HCT116 (cell line): Measurements from ENCODE around the gene GNA12. TPM values are rescaled to one million over a fixed set of nuclear protein-coding genes. Genes with fewer than 3 reads are reported as not detected.

ENCODE experiments used
- ATAC-seq: fragments of 200-7000 bp; cut with Tn5 transposase; 2 replicates; pipeline ENCODE4 v1.9.1; 2020; ENCODE audit warnings: mild to moderate bottlenecking, moderate library complexity
- BruUV-seq: library from RNA; stranded (reverse); fragments of 400-500 nt; replicated peaks from 2 replicates; lab custom pipeline; 2021; lab: Mats Ljungman, UMichigan
- CTCF ChIA-PET: fragments of 300-600 bp; sonication (Branson Sonifier 250); formaldehyde crosslinking; loops from one replicate; lab custom pipeline; 2021; ENCODE audit warnings: antibody characterized with exemption; lab: Charles Lee
- POLR2A ChIA-PET: fragments of 300-600, 350-600 bp; sonication (Branson Sonifier 250); formaldehyde crosslinking; loops from one replicate; lab custom pipeline; 2021; ENCODE audit warnings: antibody characterized with exemption; lab: Charles Lee
- RAD21 ChIA-PET, 2 experiments: fragments of 300-600 bp; sonication (Branson Sonifier 250); formaldehyde crosslinking; loops; one replicate each; lab custom pipeline; 2023; ENCODE audit warnings: low total read pairs in 2 of 2; ENCODE audit not compliant: uncharacterized antibody in 2 of 2, unreplicated experiment in 2 of 2, low non-redundant PET in 1 of 2; lab: Charles Lee
- DNase-seq: peaks from one replicate; pipeline ENCODE4 v3.0.0-alpha.2; 2010; ENCODE audit warnings: low read depth, low spot score
- H2AFZ ChIP-seq: fragments of 200-600 bp; shearing (Covaris generic), sonication (generic); 2 replicates; pipeline ENCODE4 v1.6.1; 2017; ENCODE audit warnings: low read depth, mixed run types, mixed read lengths, antibody characterized with exemption, low read length; ENCODE audit not compliant: poor library complexity, severe bottlenecking
- H3K27ac ChIP-seq: 2 replicates; pipeline ENCODE4 v1.5.1; 2012; ENCODE audit warnings: low read depth, low read length
- H3K27me3 ChIP-seq: fragments of 200-600 bp; sonication (generic); 2 replicates; pipeline ENCODE4 v1.6.1; 2016; ENCODE audit warnings: mixed run types, low read length, mixed read lengths; ENCODE audit not compliant: insufficient read depth
- H3K36me3 ChIP-seq, 2 experiments: fragments of 200-500 bp in 1 of 2; fragments of 200-600 bp in 1 of 2; sonication (Bioruptor generic) in 1 of 2; sonication (generic) in 1 of 2; 2 replicates each; pipeline versions ENCODE4 v1.5.1 to v1.6.1; 2014 to 2016; ENCODE audit warnings: low read length in 2 of 2, inconsistent platforms in 1 of 2, mixed read lengths in 1 of 2, mixed run types in 1 of 2; ENCODE audit not compliant: insufficient read depth in 2 of 2, control insufficient read depth in 1 of 2
- H3K4me1 ChIP-seq, 2 experiments: fragments of 200-600 bp in 1 of 2; sonication (generic) in 1 of 2; 2 replicates each; pipeline versions ENCODE4 v1.5.1 to v1.6.1; 2012 to 2017; ENCODE audit warnings: low read length in 2 of 2, inconsistent platforms in 1 of 2, mild to moderate bottlenecking in 1 of 2, mixed read lengths in 1 of 2, mixed run types in 1 of 2, moderate library complexity in 1 of 2; ENCODE audit not compliant: insufficient read depth in 2 of 2, control insufficient read depth in 1 of 2
- H3K4me2 ChIP-seq: fragments of 200-600 bp; sonication (generic); 2 replicates; pipeline ENCODE4 v1.6.1; 2017; ENCODE audit warnings: mixed run types, low read length, mixed read lengths
- H3K4me3 ChIP-seq, 2 experiments: fragments of 200-600 bp in 1 of 2; sonication (generic) in 1 of 2; replicated peaks in 1 of 2; 2 replicates each; pipeline ENCODE4 v1.5.1; 2011 to 2016; ENCODE audit warnings: low read length in 2 of 2, control low read depth in 1 of 2, low read depth in 1 of 2, mild to moderate bottlenecking in 1 of 2, mixed read lengths in 1 of 2, mixed run types in 1 of 2
- H3K79me2 ChIP-seq: fragments of 200-600 bp; sonication (generic); 2 replicates; pipeline ENCODE4 v1.6.1; 2017; ENCODE audit warnings: mild to moderate bottlenecking, mixed run types, low read length, moderate library complexity, mixed read lengths; ENCODE audit not compliant: insufficient read depth
- H3K9ac ChIP-seq: fragments of 200-600 bp; sonication (generic); 2 replicates; pipeline ENCODE4 v1.6.1; 2016; ENCODE audit warnings: low read length, mixed read lengths
- H3K9me2 ChIP-seq: fragments of 200-600 bp; sonication (generic), shearing (Covaris generic); 2 replicates; pipeline ENCODE4 v1.6.1; 2017; ENCODE audit warnings: mixed run types, mild to moderate bottlenecking, moderate library complexity; ENCODE audit not compliant: insufficient read depth
- H3K9me3 ChIP-seq, 2 experiments: fragments of 200-500 bp in 1 of 2; fragments of 200-600 bp in 1 of 2; sonication (Bioruptor generic) in 1 of 2; sonication (generic) in 1 of 2; 2 replicates each; pipeline ENCODE4 v1.6.1; 2014 to 2017; ENCODE audit warnings: low read length in 2 of 2, mixed read lengths in 2 of 2, inconsistent platforms in 1 of 2, low read depth in 1 of 2, mild to moderate bottlenecking in 1 of 2, mixed run types in 1 of 2, moderate library complexity in 1 of 2; ENCODE audit not compliant: control insufficient read depth in 1 of 2, insufficient read depth in 1 of 2
- H4K20me1 ChIP-seq: fragments of 200-600 bp; sonication (generic), shearing (Covaris generic); 2 replicates; pipeline ENCODE4 v1.6.1; 2017; ENCODE audit warnings: mixed run types, mild to moderate bottlenecking, moderate library complexity; ENCODE audit not compliant: insufficient read depth
- CBX3 ChIP-seq: IDR thresholded peaks from 2 replicates; pipeline ENCODE4 v1.6.1; 2012; ENCODE audit warnings: low read depth
- CEBPB ChIP-seq: IDR thresholded peaks from 2 replicates; pipeline ENCODE4 v1.6.1; 2012; ENCODE audit warnings: low read depth
- EGR1 ChIP-seq: IDR thresholded peaks from 2 replicates; pipeline ENCODE4 v1.6.1; 2012; ENCODE audit warnings: low read depth
- EZH2 ChIP-seq: fragments of 200-600 bp; sonication (generic); IDR thresholded peaks from 2 replicates; pipeline ENCODE4 v1.6.1; 2017; ENCODE audit warnings: antibody characterized with exemption, mixed run types
- EZH2phosphoT487 ChIP-seq: fragments of 200-600 bp; IDR thresholded peaks from 2 replicates; pipeline ENCODE4 v1.6.1; 2018; ENCODE audit warnings: antibody characterized with exemption, borderline replicate concordance
- FOSL1 ChIP-seq: IDR thresholded peaks from 2 replicates; pipeline ENCODE4 v1.6.1; 2012; ENCODE audit warnings: low read depth
- JUND ChIP-seq: IDR thresholded peaks from 2 replicates; pipeline ENCODE4 v1.6.1; 2012
- POLR2A ChIP-seq: IDR thresholded peaks from 2 replicates; pipeline ENCODE4 v1.7.0; 2011; ENCODE audit warnings: borderline replicate concordance; ENCODE audit not compliant: insufficient read depth, insufficient read length; ENCODE audit errors: extremely low read depth
- POLR2AphosphoS5 ChIP-seq: IDR thresholded peaks from 2 replicates; pipeline ENCODE4 v1.6.1; 2011; ENCODE audit warnings: mild to moderate bottlenecking, low read depth, low read length, moderate library complexity
- RAD21 ChIP-seq: IDR thresholded peaks from 2 replicates; pipeline ENCODE4 v1.6.1; 2012; ENCODE audit warnings: low read depth, mild to moderate bottlenecking
- SIN3A ChIP-seq: IDR thresholded peaks from 2 replicates; pipeline ENCODE4 v1.6.1; 2012; ENCODE audit warnings: low read depth
- SRF ChIP-seq: IDR thresholded peaks from 2 replicates; pipeline ENCODE4 v1.6.1; 2012; ENCODE audit warnings: low read depth
- TCF7L2 ChIP-seq: IDR thresholded peaks from 2 replicates; pipeline ENCODE4 v1.7.0; 2011; ENCODE audit warnings: borderline replicate concordance, inconsistent platforms; ENCODE audit not compliant: insufficient read depth, insufficient read length; ENCODE audit errors: extremely low read depth
- YY1 ChIP-seq: IDR thresholded peaks from 2 replicates; pipeline ENCODE4 v1.6.1; 2011; ENCODE audit warnings: low read length, low read depth, moderate library complexity, mild to moderate bottlenecking; ENCODE audit not compliant: insufficient replicate concordance; ENCODE audit errors: extremely low read depth
- ZFX ChIP-seq: fragments of 450-650 bp; IDR thresholded peaks from 2 replicates; pipeline ENCODE4 v1.6.1; 2017
- intact Hi-C: fragments of 100-400 bp; cut with micrococcal nuclease; formaldehyde crosslinking; loops from 2 replicates; pipeline ENCODE4 v1.10.0; 2022
- total RNA-seq: library from RNA; stranded (reverse); gene quantifications from one replicate; pipeline ENCODE4 v1.2.1, GENCODE V29; 2021; ENCODE audit not compliant: unreplicated experiment
- TF ChIP-seq, protein P1 (sequence below): IDR thresholded peaks from 2 replicates; pipeline ENCODE4 v1.6.1; 2012; ENCODE audit warnings: low read depth
- TF ChIP-seq, protein P2 (sequence below): IDR thresholded peaks from 2 replicates; pipeline ENCODE4 v1.6.1; 2012
- TF ChIP-seq, protein P3 (sequence below): IDR thresholded peaks from 2 replicates; pipeline ENCODE4 v1.6.1; 2011; ENCODE audit warnings: mild to moderate bottlenecking, low read length, moderate library complexity; ENCODE audit not compliant: insufficient replicate concordance; ENCODE audit errors: extremely low read depth
- TF ChIP-seq, protein P4 (sequence below), 3 experiments: fragments of 200-600 bp in 1 of 3; sonication (generic) in 1 of 3; IDR thresholded peaks in 2 of 3; conservative IDR thresholded peaks in 1 of 3; 2 replicates each; pipeline ENCODE4 v1.5.1; 2012 to 2017; ENCODE audit warnings: low read depth in 2 of 3, low read length in 2 of 3, antibody characterized with exemption in 1 of 3, borderline replicate concordance in 1 of 3, control low read depth in 1 of 3, mild to moderate bottlenecking in 1 of 3, mixed read lengths in 1 of 3, mixed run types in 1 of 3, moderate library complexity in 1 of 3; ENCODE audit not compliant: insufficient read depth in 1 of 3
- TF ChIP-seq, protein P5 (sequence below): IDR thresholded peaks from 2 replicates; pipeline ENCODE4 v1.6.1; 2012

Gene GNA12
- total RNA-seq, 1 experiment from 2014 or later: 32.6 TPM

DNA sequence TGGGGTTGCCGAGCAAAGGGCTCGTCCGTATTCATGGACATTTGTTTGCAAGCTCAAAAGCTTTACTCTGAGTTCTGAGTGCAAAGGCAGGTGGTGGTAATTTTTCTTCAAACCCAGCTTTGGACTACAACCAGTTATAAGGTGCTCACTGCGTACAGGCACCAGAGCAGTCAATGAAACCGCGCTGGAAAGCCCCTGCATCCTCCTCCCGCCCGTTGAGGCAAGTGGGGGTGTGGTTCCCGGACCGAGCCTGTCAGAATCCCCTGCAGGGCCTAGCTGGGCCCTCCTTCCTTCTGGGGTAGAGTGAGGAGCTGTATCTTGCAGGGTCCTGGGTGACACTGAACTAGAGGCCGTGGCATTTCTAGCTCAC, 133.8 kb downstream of the GNA12 start:
- Histone ChIP-seq H3K9me2 (no peaks in the 10 kb centered on the region), H4K20me1 (no peaks in the 10 kb centered on the region), H3K27ac (no peak overlapping the region), H3K4me2 (no peak overlapping the region), H3K9ac (no peak overlapping the region), H3K9me3 (no peaks in the 10 kb centered on the region), H3K79me2 (no peaks in the 10 kb centered on the region), H3K36me3 (no peaks in the 10 kb centered on the region), H2AFZ (no peak overlapping the region), H3K27me3 (no peaks in the 10 kb centered on the region)
- intact Hi-C loops: no loop called here
- RAD21 ChIA-PET: interaction anchor here in 1 of 2 experiments (0.8 kb wide), 1 partner anchor 259 kb away, joined by 6 read pairs; no protein-coding TSS in a partner anchor
- CTCF ChIA-PET: interaction anchor here (0.6 to 2.9 kb wide), 10 partner anchors 9 to 259 kb away, joined by 3 to 20 read pairs (median 4); no protein-coding TSS in a partner anchor
- no peak for ATAC-seq
- no TSS peak for BruUV-seq
- POLR2A ChIA-PET: interaction anchor here (0.9 kb wide), 1 partner anchor 356 kb away, joined by 3 read pairs; no protein-coding TSS in a partner anchor
- no peak for TF ChIP-seq ZFX
- TF ChIP-seq EGR1: no peak
- no peak for TF ChIP-seq POLR2AphosphoS5
- TF ChIP-seq SIN3A: no peak
- TF ChIP-seq CBX3: no peak
- no peak for TF ChIP-seq YY1
- no peak for TF ChIP-seq FOSL1
- TF ChIP-seq EZH2phosphoT487: no peak
- TF ChIP-seq SRF: no peak
- TF ChIP-seq, protein P1, sequence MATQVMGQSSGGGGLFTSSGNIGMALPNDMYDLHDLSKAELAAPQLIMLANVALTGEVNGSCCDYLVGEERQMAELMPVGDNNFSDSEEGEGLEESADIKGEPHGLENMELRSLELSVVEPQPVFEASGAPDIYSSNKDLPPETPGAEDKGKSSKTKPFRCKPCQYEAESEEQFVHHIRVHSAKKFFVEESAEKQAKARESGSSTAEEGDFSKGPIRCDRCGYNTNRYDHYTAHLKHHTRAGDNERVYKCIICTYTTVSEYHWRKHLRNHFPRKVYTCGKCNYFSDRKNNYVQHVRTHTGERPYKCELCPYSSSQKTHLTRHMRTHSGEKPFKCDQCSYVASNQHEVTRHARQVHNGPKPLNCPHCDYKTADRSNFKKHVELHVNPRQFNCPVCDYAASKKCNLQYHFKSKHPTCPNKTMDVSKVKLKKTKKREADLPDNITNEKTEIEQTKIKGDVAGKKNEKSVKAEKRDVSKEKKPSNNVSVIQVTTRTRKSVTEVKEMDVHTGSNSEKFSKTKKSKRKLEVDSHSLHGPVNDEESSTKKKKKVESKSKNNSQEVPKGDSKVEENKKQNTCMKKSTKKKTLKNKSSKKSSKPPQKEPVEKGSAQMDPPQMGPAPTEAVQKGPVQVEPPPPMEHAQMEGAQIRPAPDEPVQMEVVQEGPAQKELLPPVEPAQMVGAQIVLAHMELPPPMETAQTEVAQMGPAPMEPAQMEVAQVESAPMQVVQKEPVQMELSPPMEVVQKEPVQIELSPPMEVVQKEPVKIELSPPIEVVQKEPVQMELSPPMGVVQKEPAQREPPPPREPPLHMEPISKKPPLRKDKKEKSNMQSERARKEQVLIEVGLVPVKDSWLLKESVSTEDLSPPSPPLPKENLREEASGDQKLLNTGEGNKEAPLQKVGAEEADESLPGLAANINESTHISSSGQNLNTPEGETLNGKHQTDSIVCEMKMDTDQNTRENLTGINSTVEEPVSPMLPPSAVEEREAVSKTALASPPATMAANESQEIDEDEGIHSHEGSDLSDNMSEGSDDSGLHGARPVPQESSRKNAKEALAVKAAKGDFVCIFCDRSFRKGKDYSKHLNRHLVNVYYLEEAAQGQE: no peak
- no peak for TF ChIP-seq RAD21
- no peak for TF ChIP-seq POLR2A
- TF ChIP-seq, protein P2, sequence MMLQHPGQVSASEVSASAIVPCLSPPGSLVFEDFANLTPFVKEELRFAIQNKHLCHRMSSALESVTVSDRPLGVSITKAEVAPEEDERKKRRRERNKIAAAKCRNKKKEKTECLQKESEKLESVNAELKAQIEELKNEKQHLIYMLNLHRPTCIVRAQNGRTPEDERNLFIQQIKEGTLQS: no peak
- no peak for TF ChIP-seq CEBPB
- TF ChIP-seq, protein P3, sequence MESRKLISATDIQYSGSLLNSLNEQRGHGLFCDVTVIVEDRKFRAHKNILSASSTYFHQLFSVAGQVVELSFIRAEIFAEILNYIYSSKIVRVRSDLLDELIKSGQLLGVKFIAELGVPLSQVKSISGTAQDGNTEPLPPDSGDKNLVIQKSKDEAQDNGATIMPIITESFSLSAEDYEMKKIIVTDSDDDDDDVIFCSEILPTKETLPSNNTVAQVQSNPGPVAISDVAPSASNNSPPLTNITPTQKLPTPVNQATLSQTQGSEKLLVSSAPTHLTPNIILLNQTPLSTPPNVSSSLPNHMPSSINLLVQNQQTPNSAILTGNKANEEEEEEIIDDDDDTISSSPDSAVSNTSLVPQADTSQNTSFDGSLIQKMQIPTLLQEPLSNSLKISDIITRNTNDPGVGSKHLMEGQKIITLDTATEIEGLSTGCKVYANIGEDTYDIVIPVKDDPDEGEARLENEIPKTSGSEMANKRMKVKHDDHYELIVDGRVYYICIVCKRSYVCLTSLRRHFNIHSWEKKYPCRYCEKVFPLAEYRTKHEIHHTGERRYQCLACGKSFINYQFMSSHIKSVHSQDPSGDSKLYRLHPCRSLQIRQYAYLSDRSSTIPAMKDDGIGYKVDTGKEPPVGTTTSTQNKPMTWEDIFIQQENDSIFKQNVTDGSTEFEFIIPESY: no peak
- TF ChIP-seq, protein P4, sequence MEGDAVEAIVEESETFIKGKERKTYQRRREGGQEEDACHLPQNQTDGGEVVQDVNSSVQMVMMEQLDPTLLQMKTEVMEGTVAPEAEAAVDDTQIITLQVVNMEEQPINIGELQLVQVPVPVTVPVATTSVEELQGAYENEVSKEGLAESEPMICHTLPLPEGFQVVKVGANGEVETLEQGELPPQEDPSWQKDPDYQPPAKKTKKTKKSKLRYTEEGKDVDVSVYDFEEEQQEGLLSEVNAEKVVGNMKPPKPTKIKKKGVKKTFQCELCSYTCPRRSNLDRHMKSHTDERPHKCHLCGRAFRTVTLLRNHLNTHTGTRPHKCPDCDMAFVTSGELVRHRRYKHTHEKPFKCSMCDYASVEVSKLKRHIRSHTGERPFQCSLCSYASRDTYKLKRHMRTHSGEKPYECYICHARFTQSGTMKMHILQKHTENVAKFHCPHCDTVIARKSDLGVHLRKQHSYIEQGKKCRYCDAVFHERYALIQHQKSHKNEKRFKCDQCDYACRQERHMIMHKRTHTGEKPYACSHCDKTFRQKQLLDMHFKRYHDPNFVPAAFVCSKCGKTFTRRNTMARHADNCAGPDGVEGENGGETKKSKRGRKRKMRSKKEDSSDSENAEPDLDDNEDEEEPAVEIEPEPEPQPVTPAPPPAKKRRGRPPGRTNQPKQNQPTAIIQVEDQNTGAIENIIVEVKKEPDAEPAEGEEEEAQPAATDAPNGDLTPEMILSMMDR (IDR thresholded peaks at IDR 0.05 in 2 of 3, conservative IDR thresholded peaks at IDR 0.05 in 1 of 3; ENCODE audit: borderline replicate concordance in 1 of 3, insufficient read depth in 1 of 3, low read depth in 2 of 3, low read length in 2 of 3): no peak
- TF ChIP-seq, protein P5, sequence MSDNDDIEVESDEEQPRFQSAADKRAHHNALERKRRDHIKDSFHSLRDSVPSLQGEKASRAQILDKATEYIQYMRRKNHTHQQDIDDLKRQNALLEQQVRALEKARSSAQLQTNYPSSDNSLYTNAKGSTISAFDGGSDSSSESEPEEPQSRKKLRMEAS: no peak
- TF ChIP-seq JUND: no peak
- no peak for TF ChIP-seq EZH2
- no peak for TF ChIP-seq TCF7L2
- TF ChIP-seq, all 23 proteins: peak for 0
- Histone ChIP-seq H3K4me3 (no peak overlapping the region), H3K4me1 (no peaks in the 10 kb centered on the region; a peak in 1 of 4 replicates)
- DNase-seq: no peak
